GM13976 (cell line): ENCODE results near the gene ZNF692.

Experiments used
- DNase-seq: peaks from one replicate; pipeline ENCODE4 v3.0.0; 2012; ENCODE audit warnings: low spot score
- in situ Hi-C: fragments of 300-500 bp; cut with MboI; formaldehyde crosslinking; loops from one replicate; pipeline ENCODE4 v1.12.0; 2022; ENCODE audit warnings: low sequenced_read_pairs, mixed read lengths, inconsistent platforms; ENCODE audit not compliant: unreplicated experiment
- TF ChIP-seq, protein P1 (sequence below): IDR thresholded peaks from 2 replicates; pipeline ENCODE4 v1.5.1; 2012; ENCODE audit warnings: borderline replicate concordance, mild to moderate bottlenecking; ENCODE audit not compliant: insufficient read depth; ENCODE audit errors: extremely low read depth, missing control alignments, control extremely low read depth

The ZNF692 gene

GRCh38 chr1:248855580-248855979 lies 3.3 kb downstream of the ZNF692 start:
- in situ Hi-C loops: no loop called here
- TF ChIP-seq, protein P1, sequence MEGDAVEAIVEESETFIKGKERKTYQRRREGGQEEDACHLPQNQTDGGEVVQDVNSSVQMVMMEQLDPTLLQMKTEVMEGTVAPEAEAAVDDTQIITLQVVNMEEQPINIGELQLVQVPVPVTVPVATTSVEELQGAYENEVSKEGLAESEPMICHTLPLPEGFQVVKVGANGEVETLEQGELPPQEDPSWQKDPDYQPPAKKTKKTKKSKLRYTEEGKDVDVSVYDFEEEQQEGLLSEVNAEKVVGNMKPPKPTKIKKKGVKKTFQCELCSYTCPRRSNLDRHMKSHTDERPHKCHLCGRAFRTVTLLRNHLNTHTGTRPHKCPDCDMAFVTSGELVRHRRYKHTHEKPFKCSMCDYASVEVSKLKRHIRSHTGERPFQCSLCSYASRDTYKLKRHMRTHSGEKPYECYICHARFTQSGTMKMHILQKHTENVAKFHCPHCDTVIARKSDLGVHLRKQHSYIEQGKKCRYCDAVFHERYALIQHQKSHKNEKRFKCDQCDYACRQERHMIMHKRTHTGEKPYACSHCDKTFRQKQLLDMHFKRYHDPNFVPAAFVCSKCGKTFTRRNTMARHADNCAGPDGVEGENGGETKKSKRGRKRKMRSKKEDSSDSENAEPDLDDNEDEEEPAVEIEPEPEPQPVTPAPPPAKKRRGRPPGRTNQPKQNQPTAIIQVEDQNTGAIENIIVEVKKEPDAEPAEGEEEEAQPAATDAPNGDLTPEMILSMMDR: no peak
- DNase-seq: no peak

GRCh38 chr1:248853663-248854375 lies 5.1 kb downstream of the ZNF692 start:
- no peak for DNase-seq
- TF ChIP-seq, protein P1: no peak
- in situ Hi-C loops: no loop called here

DNA sequence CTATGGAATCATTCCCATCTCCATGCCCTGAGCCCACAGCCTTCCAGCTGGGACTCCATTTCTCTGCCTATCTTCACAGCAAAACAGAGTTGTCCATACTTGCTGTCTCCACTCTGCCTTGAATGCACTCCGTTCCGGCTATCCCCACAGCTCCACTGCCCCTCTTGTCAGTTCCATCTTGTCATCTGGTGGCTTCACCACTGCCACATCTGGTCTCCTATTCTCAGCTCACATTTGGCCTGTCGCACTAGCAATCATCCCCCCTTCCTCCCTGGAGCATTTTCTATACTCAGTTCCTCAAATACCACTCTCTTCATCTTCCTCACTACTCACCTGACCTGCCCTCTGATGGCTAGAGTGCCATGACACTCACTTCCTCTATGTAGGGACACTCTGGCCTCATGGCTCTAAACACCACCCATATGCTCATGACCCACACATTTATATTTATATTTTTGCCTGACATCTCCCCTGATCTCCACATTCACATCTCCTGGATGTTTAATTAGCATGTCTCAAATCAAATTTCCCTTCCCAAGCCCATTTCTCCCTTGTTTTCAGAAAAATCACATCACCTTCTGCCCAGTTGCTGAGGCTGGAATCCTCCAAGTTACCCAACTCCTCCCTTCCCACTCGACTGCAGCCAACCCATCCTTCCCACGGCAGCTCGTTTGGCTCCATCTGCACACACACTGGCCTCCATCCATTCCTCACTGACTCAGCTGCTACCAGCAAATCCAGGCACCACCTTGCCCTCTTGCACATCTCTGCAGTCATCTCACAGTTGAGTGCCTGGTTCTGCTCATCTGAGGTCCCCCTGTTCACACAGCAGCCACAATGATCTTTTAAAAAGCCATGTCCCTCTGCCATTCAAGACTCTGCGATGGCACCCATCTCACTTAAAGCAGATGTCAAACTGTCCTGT lies 6.1 kb downstream of the ZNF692 start:
- TF ChIP-seq, protein P1: no peak
- DNase-seq: no peak
- in situ Hi-C loops: no loop called here

DNA sequence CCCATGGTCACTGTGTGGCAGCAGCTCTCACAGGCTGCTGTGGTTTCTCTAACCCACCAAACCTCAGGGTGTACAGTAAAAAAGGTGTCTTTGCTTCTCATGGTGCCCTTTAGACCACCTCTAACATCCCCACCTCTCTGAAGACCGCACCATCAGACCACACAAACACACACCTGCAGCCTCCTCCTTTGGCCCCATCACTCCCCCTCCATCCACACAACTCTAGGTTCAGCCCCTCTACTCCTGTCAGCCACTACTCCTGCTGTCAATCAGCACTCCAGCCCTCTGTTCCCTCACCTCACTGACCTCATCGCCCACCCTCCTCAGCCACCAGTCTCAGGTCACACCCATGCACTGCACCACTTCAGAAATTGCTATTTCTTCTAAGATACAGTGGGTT lies 7.5 kb downstream of the ZNF692 start:
- TF ChIP-seq, protein P1: no peak
- no peak for DNase-seq
- in situ Hi-C loops: no loop called here

DNA sequence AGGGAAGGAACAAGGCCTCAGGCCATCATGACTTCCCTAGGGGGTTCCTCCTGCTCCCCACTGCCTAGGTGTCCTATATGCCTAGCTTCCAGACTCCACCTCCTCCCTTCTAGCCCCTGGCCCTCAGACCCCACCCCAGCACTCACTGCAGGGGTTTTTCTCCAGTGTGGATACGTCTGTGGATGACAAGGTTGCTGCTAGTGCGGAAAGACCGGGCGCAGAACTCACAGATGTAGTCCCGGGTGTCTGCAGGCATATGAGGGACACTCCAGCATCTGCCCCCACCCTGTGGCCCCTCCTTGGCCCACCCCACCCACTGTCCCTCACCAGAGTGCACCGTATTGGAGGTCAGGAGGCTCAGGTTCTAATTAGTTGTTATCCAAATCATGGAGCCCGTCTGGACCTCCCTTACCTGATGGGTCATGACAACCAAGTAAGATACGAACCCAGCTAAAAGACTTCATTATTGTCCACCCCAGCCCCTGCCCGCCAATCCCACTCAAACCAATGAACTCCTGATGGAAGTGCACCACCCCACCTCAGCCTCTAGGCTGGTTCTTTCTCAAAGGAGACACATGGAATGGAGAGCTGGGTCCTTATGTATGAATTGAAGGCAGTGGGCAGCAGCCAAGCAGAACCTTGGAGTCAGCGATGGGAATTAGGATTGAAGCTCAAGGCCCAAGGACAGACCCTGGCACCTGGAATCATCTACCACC lies 8.2 kb downstream of the ZNF692 start:
- no peak for DNase-seq
- in situ Hi-C loops: no loop called here
- TF ChIP-seq, protein P1: no peak

GRCh38 chr1:248850124-248850523 lies 8.8 kb downstream of the ZNF692 start:
- no peak for DNase-seq
- in situ Hi-C loops: no loop called here
- TF ChIP-seq, protein P1: no peak
